CD1c-positive myeloid dendritic cell (primary cell): ENCODE data around the gene CBFA2T3.
"Not testable (repeated sequence)": the region's sequence is repeated elsewhere in the genome, so short reads cannot be mapped to it uniquely, and the experiment has no call there.

Source experiments
- DNase-seq: peaks from one replicate; pipeline ENCODE4 v3.0.0-alpha.2; 2016; ENCODE audit errors: extremely low spot score

CBFA2T3 gene

DNA sequence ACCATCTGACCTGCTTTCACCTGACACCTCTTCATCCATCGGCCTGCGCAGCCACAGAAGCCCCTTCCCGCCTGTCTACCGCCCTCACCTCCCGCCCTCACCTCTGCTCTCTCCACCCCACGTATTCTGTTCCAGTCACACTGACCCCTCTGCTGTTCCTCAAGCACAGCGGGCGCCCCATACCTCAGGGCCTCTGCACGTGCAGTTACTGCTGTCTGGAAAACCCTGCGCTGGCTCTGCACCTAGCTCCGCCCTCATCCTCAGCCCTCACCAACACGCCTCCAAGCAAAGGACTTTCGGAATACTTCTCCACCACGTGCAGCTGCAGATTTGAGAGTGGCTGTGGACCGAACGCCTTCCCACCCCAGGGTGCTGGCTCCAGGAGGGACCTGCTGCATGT lies 85.9 kb downstream of the CBFA2T3 start:
- DNase-seq = no peak

DNA sequence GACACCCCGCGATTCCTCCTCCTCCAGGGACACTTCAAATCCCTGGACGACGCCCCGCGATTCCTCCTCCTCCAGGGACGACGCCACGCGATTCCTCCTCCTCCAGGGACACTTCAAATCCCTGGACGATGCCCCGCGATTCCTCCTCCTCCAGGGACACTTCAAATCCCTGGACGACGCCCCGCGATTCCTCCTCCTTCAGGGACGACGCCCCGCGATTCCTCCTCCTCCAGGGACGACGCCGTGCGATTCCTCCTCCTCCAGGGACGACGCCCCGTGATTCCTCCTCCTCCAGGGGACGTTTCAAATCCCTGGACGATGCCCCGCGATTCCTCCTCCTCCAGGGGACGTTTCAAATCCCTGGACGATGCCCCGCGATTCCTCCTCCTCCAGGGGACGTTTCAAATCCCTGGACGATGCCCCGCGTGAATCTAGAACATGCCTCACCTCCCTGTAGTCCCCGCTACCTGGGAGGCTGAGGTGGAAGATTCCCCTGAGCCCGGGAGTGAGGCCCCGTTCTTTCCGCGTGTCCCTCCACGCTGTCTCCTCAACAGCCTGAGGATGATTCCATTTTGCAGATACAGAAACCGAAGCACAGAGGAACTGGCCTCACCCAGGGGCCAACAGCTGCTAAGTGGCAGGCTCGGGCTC lies 87.2 kb downstream of the CBFA2T3 start:
- not testable (repeated sequence) for DNase-seq

DNA sequence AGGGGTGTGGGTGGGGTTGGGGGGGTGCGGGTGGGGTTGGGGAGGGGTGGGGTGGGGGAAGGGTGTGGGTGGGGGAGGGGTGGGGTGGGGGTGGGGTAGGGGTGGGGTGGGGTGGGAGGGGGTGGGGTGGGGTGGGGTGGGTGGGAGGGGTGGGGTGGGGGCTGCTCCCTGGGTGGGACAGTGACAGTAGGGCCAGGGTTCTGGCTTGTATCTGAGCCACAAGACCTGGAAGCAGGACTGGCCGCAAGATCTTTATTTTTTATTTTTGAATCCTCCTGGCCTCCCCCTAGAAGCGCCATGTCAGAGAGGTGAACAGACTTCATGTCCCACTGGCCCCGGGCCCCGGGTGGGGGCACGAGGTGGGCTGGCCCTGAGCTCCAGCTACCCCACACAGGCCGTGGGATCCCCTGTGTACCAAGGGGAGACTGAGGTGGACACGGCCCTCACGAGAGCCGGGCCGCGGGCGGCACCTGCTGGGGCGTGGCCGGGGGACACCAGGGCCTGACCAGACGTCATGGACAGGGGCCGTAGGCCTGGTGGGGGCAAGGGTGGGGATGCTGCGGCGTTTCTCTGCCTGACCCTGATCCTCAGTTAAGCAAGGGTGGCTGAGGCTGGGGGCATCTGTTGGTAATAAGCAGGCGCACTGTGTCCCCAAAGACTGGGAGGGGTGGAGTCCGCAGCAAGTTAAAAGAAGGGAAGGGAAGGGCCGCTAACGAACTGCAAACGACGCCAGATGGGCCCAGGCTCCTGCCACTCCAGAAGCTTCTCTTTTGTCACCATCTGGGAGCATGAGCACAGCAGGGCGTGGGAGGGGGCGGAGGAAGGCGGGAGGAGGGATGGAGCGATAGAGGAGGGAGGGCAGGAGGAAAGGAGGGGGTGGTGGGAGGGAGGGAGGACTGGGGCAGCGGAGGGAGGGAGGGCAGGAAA lies 88.3 kb downstream of the CBFA2T3 start:
- no peak for DNase-seq

DNA sequence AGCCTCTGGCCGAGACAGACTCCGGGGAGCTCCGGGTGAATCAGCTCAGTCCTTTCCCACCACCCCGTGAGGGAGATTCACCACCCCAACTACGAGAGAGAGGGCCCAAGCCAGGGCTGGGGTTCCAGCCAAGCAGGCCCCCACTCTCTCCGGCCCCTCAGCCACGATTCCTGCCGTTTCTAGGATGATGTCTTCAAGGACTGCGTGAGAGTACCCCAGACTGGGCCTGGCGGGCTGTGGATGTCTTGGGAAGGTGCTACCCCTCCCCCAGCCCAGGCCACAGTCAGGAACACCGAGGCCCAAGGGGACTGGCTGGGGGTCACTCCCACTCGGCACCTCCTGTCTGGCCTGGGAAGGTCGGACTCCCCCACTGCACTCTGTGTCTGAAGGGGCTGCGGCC lies 89.0 kb downstream of the CBFA2T3 start:
- DNase-seq = no peak

DNA sequence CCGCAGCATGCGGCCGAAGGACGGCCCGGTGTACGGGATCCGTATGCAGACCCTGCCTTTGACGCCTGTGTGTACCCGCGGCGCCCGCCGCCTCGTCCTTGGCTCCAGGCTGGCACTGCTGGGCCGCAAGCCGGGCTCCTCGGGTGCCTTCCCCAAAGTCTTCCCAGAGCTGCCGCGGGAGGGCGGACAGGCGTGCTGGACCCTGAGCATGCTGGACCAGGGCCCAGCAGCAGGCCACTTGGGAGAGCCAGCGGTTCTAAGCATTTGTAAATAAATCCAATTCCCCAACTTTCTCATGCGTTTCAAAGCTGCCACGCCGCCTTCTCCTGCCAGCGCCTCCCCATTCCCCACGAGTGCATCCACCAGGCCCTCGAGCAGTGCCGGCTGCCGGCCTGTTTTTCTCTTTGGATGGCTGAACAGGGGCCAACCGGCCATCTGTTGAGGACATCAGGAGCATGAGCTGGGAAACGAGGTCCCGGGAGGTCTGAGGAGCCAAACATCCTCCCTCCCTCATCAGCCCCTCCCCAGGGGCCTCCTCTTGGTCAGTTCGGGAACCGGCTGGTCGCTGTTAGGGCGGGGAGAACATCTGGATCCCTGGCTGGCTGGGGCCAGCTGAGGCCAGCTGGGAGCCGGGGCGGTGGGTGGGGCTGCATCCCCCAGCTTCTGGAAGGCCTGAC lies 90.0 kb downstream of the CBFA2T3 start:
- no peak for DNase-seq

DNA sequence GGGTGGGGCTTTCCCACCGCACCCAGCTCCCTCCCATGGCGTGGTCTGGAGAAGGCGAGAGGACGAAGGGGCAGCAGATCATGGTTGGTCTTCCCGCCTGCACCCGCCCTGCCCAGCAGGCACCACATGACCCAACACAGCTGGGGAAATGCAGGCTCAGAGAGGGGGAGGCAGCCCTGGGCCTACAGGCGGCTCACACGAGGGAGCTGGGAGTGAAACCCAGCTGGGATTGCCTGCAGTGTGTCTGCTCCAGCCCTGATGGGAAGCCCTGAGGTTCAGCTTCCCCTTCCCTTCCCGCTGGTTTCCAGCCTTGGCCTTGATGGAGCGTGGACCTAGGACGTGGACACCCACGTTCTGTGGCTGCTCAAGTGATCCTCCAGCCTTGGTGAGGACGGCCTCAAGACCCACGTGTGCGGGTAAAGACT lies 90.6 kb downstream of the CBFA2T3 start:
- DNase-seq = no peak

DNA sequence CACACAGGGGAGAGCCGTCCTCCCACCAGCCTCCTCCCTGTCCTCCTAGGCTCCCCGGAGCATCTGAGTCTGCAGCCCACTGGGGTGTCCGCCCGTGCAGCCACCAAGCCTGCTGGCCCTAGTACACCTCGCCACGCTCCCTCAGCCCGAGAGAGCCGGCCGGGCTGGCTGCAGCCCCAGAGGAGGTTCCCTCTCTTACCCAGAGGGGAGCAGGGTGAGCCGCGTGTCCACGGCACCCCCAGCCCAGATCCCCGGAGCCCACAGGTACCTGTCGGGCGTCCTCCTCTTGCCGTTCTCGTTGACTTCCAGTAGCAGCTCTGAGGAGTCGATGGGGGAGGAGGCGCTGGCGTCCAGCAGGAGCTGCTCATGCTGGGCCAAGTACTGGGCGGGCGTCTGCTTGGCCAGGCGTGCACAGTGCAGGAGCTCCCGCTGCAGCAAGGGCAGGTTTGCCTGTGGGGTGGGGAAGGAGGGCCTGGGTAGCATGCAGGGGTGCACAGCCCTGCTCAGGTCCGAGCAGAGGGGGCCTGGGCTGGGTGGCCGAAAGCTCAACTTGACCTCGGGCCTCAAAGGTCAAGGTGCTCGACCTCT lies 91.2 kb downstream of the CBFA2T3 start:
- DNase-seq = no peak

DNA sequence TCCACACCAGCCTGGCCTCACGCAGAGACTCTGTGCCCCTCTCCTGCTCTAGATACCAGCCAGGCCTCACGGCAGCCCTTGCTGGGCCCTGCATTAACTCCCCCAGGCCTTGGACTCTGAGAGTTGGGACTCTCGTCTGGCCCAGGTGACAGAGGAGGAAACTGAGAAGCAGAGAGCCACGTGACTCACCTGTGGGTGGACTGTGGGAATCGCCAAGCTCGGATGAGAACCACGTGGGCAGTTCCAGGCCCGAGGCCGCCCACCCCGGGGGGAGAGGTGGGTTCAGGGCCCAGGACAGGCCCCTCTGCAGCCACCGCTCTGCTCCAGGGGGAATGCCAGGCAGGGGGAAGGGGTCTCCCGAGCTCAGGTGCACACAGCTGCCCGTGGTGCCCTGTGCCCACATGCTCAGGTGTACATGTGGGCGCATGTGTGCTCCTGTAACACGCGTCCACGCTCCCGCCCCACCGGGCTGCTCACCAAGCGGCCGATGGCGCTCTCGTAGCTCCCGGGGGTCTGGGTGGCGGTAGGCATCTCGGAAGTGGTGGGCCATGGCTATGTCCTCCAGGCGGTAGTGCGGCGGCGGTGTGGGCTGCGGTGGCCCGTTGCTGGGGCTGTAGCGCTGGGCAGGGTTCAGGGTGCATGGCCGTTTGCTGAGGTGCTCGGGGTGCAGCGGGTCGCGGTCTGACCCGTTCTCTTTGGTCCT lies 92.3 kb downstream of the CBFA2T3 start:
- DNase-seq = no peak

DNA sequence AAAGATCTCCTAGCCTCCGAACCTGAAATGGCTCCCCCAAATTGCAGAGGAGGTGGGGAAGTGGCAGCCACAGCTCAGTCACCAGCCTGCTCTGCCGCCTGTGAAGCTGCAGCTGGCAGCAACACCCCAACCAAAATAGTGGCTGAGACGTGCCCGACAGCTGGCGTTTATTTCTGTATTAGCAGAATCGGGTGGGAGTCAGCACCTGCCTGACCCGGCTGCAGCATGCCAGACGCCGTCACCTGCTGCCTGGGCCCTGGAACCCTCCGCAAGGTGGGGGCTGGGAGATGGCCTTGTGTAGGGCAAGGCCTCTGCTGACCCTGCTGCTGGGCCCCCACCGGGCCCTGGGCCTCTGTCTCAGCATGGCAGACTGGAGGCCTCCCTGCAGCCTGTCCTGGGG lies 93.1 kb downstream of the CBFA2T3 start:
- DNase-seq = no peak

DNA sequence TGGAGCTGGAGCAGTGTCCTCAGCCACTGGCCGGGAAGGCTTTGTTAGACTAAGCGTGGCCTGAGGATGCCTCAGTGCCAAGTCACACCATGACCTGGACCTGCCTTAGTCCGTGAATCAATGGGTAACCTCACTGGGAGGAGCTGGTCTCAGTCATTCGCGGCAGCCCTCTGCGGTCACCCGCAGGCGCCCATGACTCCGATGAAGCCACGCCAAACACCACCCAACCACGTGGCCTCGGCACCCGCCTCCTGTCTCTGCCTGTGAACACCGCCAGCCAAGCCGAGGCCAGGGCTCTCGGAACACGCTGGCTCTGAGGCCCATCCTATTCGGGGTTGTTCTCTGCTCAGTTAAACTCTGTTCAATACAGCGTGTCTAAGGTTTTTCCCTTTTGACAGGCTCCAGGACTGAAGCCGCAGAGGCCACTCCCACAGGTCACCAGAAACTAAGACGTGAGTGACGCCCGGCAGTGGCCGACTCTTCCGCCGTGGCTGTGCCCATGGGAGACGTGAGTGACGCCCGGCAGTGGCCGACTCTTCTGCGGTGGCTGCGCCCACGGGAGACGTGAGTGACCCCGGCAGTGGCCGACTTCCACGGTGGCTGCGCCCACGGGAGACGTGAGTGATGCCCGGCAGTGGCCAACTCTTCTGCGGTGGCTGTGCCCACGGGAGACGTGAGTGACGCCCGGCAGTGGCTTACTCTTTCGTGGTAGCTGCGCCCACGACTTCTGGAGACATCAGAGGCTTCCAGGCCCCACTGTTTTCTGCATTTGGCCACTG lies 93.7 kb downstream of the CBFA2T3 start:
- no peak for DNase-seq

DNA sequence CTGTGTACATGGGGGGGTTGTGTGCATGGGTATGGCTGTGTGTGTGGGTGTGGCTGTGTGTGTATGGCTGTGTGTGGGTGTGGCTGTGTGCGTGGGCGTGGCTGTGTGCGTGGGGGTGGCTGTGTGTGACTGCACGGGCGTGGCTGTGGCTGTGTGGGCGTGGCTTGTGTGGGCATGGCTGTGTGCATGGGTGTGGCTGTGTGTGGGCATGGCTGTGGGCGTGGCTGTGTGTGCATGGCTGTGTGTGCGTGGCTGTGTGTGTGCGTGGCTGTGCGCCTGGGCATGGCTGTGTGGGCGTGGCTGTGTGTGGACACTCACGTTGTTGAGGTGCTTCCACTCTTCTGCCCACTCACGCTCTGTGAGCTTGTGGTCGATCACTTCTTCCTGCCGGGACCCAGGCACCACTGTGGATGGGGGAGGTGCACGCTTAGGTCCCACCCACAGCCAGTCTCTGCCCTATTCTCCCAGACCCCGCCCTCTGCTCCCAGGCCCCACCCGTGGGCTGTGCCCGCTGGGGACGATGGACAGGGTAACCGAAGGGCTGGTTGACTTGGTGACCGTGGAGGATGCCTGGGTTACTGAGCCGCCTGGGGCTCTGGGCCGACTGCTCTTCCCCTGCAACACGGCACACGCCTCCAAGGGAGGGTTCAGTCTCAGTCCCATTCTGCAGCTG lies 94.5 kb downstream of the CBFA2T3 start:
- DNase-seq = no peak

DNA sequence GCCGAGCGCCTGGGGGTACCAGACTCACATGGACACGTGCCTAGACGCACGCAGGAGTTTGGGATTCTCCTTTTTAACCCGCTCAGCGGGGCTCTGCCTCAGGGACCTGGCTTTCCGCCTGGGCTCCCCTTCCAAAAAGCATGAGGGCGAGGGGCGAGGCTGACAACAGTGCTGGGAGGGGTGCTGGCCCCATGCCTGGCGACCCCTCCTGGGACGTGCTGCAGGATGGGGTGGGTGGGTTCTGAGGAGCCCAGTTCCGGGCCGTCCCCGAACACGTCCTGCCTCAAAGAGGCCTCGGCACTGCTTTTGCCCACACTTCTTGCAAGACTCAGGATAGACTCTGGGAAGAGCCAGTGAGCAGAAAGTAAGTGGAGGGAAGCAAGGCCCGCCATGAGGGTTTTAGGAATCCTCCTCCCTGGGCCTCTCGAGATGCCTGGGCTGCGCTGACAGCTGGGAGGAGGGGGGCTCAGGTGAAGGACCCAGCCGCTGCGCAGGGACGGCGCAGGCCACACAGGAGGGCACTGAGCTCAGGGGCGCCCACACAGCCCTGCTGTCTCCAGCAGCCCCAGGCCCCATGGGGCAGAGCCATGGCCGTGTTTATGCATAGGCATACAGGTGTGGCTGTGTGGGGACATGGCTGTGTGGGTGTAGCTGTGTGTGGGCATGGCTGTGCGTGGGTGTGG lies 95.2 kb downstream of the CBFA2T3 start:
- DNase-seq = no peak

DNA sequence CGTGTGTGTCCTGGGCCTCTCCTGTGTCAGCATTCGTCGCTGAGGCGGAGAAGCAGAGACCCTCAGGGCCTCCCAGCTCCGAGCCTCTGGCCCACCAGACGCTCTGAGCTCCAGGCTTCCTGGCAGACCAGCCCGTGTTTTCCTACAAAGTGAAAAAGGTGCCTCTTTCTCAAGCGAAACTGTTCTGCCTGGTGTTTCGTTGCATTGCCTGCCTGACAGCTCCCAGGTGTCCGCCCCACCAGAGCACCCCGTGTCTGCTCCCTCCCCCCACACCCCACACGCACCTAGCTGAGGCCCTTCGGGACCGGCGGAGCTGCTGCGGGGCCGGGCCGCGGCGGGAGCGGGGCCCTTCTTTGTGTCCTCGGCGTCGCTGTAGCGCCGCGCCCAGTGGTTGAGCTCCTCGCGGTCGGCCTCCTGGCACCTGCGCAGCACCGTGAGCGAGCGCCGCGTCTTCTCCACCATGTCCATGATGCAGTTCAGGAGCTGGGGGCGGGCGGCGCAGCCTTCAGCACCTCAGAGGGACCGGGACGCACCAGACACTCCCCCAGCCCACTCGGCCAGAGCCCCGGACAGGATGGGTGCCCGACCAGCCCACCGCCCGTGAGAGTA lies 95.9 kb downstream of the CBFA2T3 start:
- no peak for DNase-seq

DNA sequence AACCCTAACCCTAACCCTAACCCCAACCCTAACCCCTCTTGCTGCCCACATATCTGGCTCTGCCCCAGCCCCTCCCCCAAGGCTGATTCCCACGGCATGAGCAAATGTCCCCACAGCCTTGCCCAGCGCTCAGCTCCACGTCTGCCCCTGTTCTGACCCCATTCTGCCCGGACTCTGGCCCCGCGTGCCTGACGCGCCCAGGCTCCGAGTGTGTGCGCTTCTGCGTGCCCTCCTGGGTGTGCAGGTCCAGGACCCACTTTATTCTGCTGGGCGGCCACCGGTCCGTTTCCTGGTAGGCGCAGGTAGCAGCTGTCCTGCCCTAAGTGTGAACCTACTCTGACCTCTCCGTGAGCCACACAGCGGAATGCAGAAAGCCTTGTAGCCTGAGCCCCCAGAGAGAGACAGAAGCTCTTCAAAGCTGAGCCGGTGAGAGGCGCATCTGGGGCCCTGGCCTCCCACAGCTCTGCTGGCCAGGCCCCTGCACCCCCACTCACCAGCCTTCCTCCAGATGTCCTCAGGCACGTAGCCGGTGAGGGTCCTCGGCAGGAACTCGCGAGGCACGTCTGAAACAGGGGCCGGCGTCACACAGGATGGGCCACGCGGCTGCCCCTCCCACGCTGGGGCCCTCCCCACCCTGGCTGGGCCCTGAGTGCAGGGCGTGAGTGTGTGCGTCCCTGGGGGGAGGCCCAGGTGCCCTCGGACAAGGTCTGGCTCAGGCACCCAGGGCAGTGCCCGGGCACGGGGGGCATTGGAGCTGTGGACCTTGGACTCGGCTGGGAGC lies 96.6 kb downstream of the CBFA2T3 start:
- no peak for DNase-seq

DNA sequence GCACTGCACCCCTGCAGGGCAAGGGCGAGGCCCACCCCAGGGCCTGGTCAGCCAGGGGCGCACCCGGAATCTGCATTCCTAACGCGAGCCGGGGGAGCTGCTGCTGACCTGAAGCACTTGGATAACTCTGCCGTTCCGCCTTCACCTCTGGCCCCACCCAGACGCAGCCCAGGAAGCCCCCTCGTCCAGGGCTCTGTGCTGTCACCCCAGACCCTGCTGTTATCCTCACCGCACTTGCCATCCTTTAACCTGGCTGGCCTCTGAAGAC lies 97.3 kb downstream of the CBFA2T3 start:
- DNase-seq = no peak

DNA sequence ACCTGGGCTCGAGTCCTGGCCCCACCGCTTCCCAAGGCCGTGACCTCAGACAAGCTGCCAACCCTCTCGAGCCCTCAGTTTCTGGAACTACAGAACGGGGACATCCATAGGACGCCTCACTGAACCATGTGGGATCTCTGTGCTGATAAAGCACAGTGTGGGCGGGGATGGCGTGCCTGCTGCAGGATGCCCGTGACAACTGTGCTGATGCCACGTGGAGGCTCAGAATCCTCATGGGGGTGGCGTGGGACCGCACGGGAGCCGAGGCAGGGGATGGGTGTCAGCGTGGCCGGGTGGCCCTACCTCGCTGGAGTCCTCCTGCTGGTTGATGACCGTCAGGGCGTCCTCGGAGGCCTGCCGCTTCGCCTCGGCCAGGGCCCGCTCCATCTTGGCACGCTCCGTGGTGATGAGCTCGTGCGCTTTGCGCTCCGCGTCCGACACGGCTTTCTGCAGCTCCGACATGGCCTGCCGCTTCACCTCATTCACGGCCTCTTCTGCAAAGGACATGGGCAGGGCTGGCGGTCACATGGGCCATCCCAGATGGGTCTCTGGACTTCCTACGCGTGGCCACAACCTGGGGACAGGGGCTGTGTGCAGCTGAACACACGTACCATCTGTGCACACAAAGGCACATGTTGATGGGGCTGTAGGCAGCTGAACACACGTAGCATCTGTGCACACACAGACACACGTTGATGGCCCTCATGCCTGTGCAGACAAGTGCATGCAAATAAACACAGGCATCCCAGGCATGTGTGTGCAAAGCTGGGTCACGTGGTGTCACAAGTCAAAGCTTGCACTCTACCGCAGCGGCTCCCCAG lies 97.8 kb downstream of the CBFA2T3 start:
- DNase-seq = no peak

DNA sequence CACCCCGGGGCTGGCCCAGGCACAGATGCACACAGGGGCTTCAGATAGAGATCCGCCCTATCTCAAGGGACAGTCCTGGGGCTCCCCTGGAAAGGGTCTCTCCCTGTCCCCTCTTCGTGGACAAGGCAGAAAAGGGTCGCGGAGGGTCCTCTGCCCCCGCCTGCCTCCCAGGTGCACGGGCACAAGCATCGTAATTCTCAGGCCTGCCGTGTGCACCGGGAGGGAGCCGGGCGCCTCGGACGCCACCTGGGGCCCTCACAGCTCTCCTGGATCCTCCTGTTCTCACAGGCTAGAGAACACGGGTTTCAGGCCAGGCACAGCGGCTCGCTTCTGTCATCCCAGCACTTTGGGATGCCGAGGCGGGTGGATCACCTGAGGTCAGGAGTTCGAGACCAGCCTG lies 98.7 kb downstream of the CBFA2T3 start:
- DNase-seq = no peak
